Activated naive CD8-positive, alpha-beta T cell (primary cell): ENCODE results near the gene MGMT.

Experiments used
- H3K27ac Mint-ChIP-seq: one replicate; pipeline ENCODE4 v1.8.0; 2021; ENCODE audit warnings: mixed read lengths
- H3K27me3 Mint-ChIP-seq: one replicate; pipeline ENCODE4 v1.8.0; 2021; ENCODE audit warnings: mixed read lengths
- H3K36me3 Mint-ChIP-seq: one replicate; pipeline ENCODE4 v1.8.0; 2021; ENCODE audit warnings: mixed read lengths
- H3K4me1 Mint-ChIP-seq: one replicate; pipeline ENCODE4 v1.8.0; 2021; ENCODE audit warnings: low read depth, mixed read lengths
- H3K4me3 Mint-ChIP-seq: one replicate; pipeline ENCODE4 v1.8.0; 2021; ENCODE audit warnings: mild to moderate bottlenecking, mixed read lengths
- H3K9me3 Mint-ChIP-seq: one replicate; pipeline ENCODE4 v1.8.0; 2021; ENCODE audit warnings: low read depth, mixed read lengths

MGMT gene

GRCh38 chr10:129581827-129582411, 114.9 kb downstream of the MGMT start:
- Mint-ChIP-seq H3K4me3 (no peak overlapping the region), H3K36me3 (peaks cover 44% of the 10 kb centered on the region), H3K4me1 (no peaks in the 10 kb centered on the region), H3K9me3 (peaks cover 37% of the 10 kb centered on the region), H3K27ac (no peak overlapping the region), H3K27me3 (no peaks in the 10 kb centered on the region)

GRCh38 chr10:129583831-129584230, 116.8 kb downstream of the MGMT start:
- no peaks in the 10 kb centered on the region for H3K4me1 Mint-ChIP-seq
- H3K9me3 Mint-ChIP-seq, result peaks cover 44% of the 10 kb centered on the region
- no peak overlapping the region for H3K27ac Mint-ChIP-seq
- H3K27me3 Mint-ChIP-seq, result no peaks in the 10 kb centered on the region
- H3K4me3 Mint-ChIP-seq, result no peak overlapping the region
- peaks cover 59% of the 10 kb centered on the region for H3K36me3 Mint-ChIP-seq

- Mint-ChIP-seq H3K36me3 (peaks cover 64% of the 10 kb centered on the region), H3K4me3 (no peak overlapping the region), H3K9me3 (peaks cover 40% of the 10 kb centered on the region), H3K27me3 (no peaks in the 10 kb centered on the region), H3K4me1 (no peaks in the 10 kb centered on the region), H3K27ac (no peak overlapping the region)
Measured at GRCh38 chr10:129586898-129587443, 119.9 kb downstream of the MGMT start.

GRCh38 chr10:129589546-129589945, 122.5 kb downstream of the MGMT start:
- Mint-ChIP-seq H3K4me1 (no peaks in the 10 kb centered on the region), H3K27ac (no peak overlapping the region), H3K27me3 (no peaks in the 10 kb centered on the region), H3K4me3 (no peak overlapping the region), H3K9me3 (peaks cover 28% of the 10 kb centered on the region), H3K36me3 (peaks cover 64% of the 10 kb centered on the region)

- peaks cover 2% of the 10 kb centered on the region for H3K4me1 Mint-ChIP-seq
- H3K36me3 Mint-ChIP-seq, result peaks cover 57% of the 10 kb centered on the region
- no peaks in the 10 kb centered on the region for H3K27me3 Mint-ChIP-seq
- H3K27ac Mint-ChIP-seq, result no peak overlapping the region
- no peak overlapping the region for H3K4me3 Mint-ChIP-seq
- peaks cover 6% of the 10 kb centered on the region for H3K9me3 Mint-ChIP-seq
Measured at GRCh38 chr10:129593953-129594352, 126.9 kb downstream of the MGMT start.

- peaks cover 57% of the 10 kb centered on the region for H3K36me3 Mint-ChIP-seq
- no peaks in the 10 kb centered on the region for H3K27me3 Mint-ChIP-seq
- H3K4me1 Mint-ChIP-seq, result peaks cover 2% of the 10 kb centered on the region
- H3K4me3 Mint-ChIP-seq, result no peak overlapping the region
- no peak overlapping the region for H3K27ac Mint-ChIP-seq
- peaks cover 6% of the 10 kb centered on the region for H3K9me3 Mint-ChIP-seq
Measured at GRCh38 chr10:129594811-129595210, 127.8 kb downstream of the MGMT start.

- Mint-ChIP-seq H3K4me1 (peaks cover 2% of the 10 kb centered on the region), H3K27me3 (no peaks in the 10 kb centered on the region), H3K36me3 (peaks cover 50% of the 10 kb centered on the region), H3K4me3 (no peak overlapping the region), H3K9me3 (no peaks in the 10 kb centered on the region), H3K27ac (no peak overlapping the region)
Measured at GRCh38 chr10:129598413-129598812, 131.4 kb downstream of the MGMT start.

GRCh38 chr10:129599160-129599559, 132.1 kb downstream of the MGMT start:
- H3K4me3 Mint-ChIP-seq, result no peak overlapping the region
- peaks cover 43% of the 10 kb centered on the region for H3K36me3 Mint-ChIP-seq
- no peaks in the 10 kb centered on the region for H3K27me3 Mint-ChIP-seq
- peaks cover 2% of the 10 kb centered on the region for H3K4me1 Mint-ChIP-seq
- H3K9me3 Mint-ChIP-seq, result no peaks in the 10 kb centered on the region
- H3K27ac Mint-ChIP-seq, result no peak overlapping the region

GRCh38 chr10:129601737-129602136, 134.7 kb downstream of the MGMT start:
- H3K4me1 Mint-ChIP-seq, result peaks cover 2% of the 10 kb centered on the region
- H3K27ac Mint-ChIP-seq, result no peak overlapping the region
- no peaks in the 10 kb centered on the region for H3K27me3 Mint-ChIP-seq
- no peak overlapping the region for H3K4me3 Mint-ChIP-seq
- H3K36me3 Mint-ChIP-seq, result peaks cover 31% of the 10 kb centered on the region
- H3K9me3 Mint-ChIP-seq, result no peaks in the 10 kb centered on the region

GRCh38 chr10:129602938-129603535, 136.0 kb downstream of the MGMT start:
- H3K4me1 Mint-ChIP-seq, result no peaks in the 10 kb centered on the region
- H3K9me3 Mint-ChIP-seq, result no peaks in the 10 kb centered on the region
- no peak overlapping the region for H3K27ac Mint-ChIP-seq
- H3K36me3 Mint-ChIP-seq, result peaks cover 30% of the 10 kb centered on the region
- no peaks in the 10 kb centered on the region for H3K27me3 Mint-ChIP-seq
- no peak overlapping the region for H3K4me3 Mint-ChIP-seq

- no peak overlapping the region for H3K27ac Mint-ChIP-seq
- no peaks in the 10 kb centered on the region for H3K4me1 Mint-ChIP-seq
- H3K9me3 Mint-ChIP-seq, result no peaks in the 10 kb centered on the region
- H3K4me3 Mint-ChIP-seq, result no peak overlapping the region
- peaks cover 26% of the 10 kb centered on the region for H3K36me3 Mint-ChIP-seq
- no peaks in the 10 kb centered on the region for H3K27me3 Mint-ChIP-seq
Measured at GRCh38 chr10:129604333-129605032, 137.4 kb downstream of the MGMT start.

GRCh38 chr10:129605266-129605985, 138.4 kb downstream of the MGMT start:
- no peaks in the 10 kb centered on the region for H3K4me1 Mint-ChIP-seq
- no peak overlapping the region for H3K4me3 Mint-ChIP-seq
- H3K27ac Mint-ChIP-seq, result no peak overlapping the region
- no peaks in the 10 kb centered on the region for H3K27me3 Mint-ChIP-seq
- H3K36me3 Mint-ChIP-seq, result peaks cover 27% of the 10 kb centered on the region
- H3K9me3 Mint-ChIP-seq, result no peaks in the 10 kb centered on the region

GRCh38 chr10:129605986-129606518, 139.0 kb downstream of the MGMT start:
- Mint-ChIP-seq H3K27me3 (no peaks in the 10 kb centered on the region), H3K27ac (no peak overlapping the region), H3K4me1 (no peaks in the 10 kb centered on the region), H3K36me3 (peaks cover 33% of the 10 kb centered on the region), H3K9me3 (no peaks in the 10 kb centered on the region), H3K4me3 (no peak overlapping the region)

GRCh38 chr10:129607607-129608109, 140.6 kb downstream of the MGMT start:
- Mint-ChIP-seq H3K27me3 (no peaks in the 10 kb centered on the region), H3K36me3 (peaks cover 39% of the 10 kb centered on the region), H3K9me3 (no peaks in the 10 kb centered on the region), H3K27ac (no peak overlapping the region), H3K4me3 (no peak overlapping the region), H3K4me1 (no peaks in the 10 kb centered on the region)
